Neuronal stem cell (in vitro differentiated cells): Measurements from ENCODE around the gene PSD2.

Experiments
- DNase-seq: peaks from one replicate; pipeline ENCODE4 v3.0.0-alpha.2; 2013; ENCODE audit warnings: low spot score
- H2AFZ ChIP-seq: one replicate; pipeline ENCODE4 v1.6.1; 2013; ENCODE audit warnings: mild to moderate bottlenecking, low read length, inconsistent platforms
- H2AK5ac ChIP-seq: 2 replicates; pipeline ENCODE4 v1.6.1; 2013; ENCODE audit warnings: low read depth, mild to moderate bottlenecking, inconsistent platforms, low read length, moderate library complexity, mixed read lengths
- H2BK120ac ChIP-seq: 2 replicates; pipeline ENCODE4 v1.6.1; 2013; ENCODE audit warnings: low read depth, mild to moderate bottlenecking, inconsistent platforms, low read length, moderate library complexity, mixed read lengths
- H2BK12ac ChIP-seq: one replicate; pipeline ENCODE4 v1.6.1; 2013; ENCODE audit warnings: low read length, inconsistent platforms
- H2BK15ac ChIP-seq: 2 replicates; pipeline ENCODE4 v1.6.1; 2013; ENCODE audit warnings: mild to moderate bottlenecking, low read length, inconsistent platforms, mixed read lengths
- H2BK5ac ChIP-seq: one replicate; pipeline ENCODE4 v1.6.1; 2013; ENCODE audit warnings: inconsistent platforms, mild to moderate bottlenecking, low read length, moderate library complexity
- H3K14ac ChIP-seq: one replicate; pipeline ENCODE4 v1.6.1; 2013; ENCODE audit warnings: low read length, inconsistent platforms
- H3K18ac ChIP-seq: 2 replicates; pipeline ENCODE4 v1.6.1; 2013; ENCODE audit warnings: low read length, inconsistent platforms
- H3K23ac ChIP-seq: 2 replicates; pipeline ENCODE4 v1.6.1; 2013; ENCODE audit warnings: low read depth, mild to moderate bottlenecking, mixed read lengths, low read length, inconsistent platforms; ENCODE audit not compliant: poor library complexity
- H3K27ac ChIP-seq: replicated peaks from 3 replicates; pipeline ENCODE4 v1.5.1; 2013; ENCODE audit warnings: low read length, inconsistent platforms
- H3K27me3 ChIP-seq, 3 experiments: 2 replicates each; pipeline ENCODE4 v1.6.1; 2013; ENCODE audit warnings: low read length in 3 of 3, mild to moderate bottlenecking in 2 of 3, inconsistent platforms in 1 of 3, low read depth in 1 of 3, mixed read lengths in 1 of 3, moderate library complexity in 1 of 3; ENCODE audit not compliant: control insufficient read depth in 3 of 3, insufficient read depth in 3 of 3
- H3K36me3 ChIP-seq, 2 donors: replicated peaks in 1 of 2; 2 replicates each; pipeline ENCODE4 v1.6.1; 2013; ENCODE audit warnings: low read length in 2 of 2; ENCODE audit not compliant: control insufficient read depth in 2 of 2, insufficient read depth in 2 of 2
- H3K4ac ChIP-seq: 2 replicates; pipeline ENCODE4 v1.6.1; 2013; ENCODE audit warnings: inconsistent platforms, mild to moderate bottlenecking, low read length, moderate library complexity
- H3K4me1 ChIP-seq, 2 donors: 1 replicate in 1 of 2; 2 replicates in 1 of 2; pipeline ENCODE4 v1.6.1; 2013; ENCODE audit warnings: low read length in 2 of 2, low read depth in 1 of 2; ENCODE audit not compliant: control insufficient read depth in 2 of 2, insufficient read depth in 1 of 2
- H3K4me2 ChIP-seq: one replicate; pipeline ENCODE4 v1.6.1; 2013; ENCODE audit warnings: mild to moderate bottlenecking, low read length, inconsistent platforms; ENCODE audit not compliant: insufficient read depth, poor library complexity, severe bottlenecking
- H3K4me3 ChIP-seq, 2 donors: 2 replicates each; pipeline ENCODE4 v1.5.1; 2013; ENCODE audit warnings: low read length in 2 of 2, mild to moderate bottlenecking in 2 of 2, inconsistent platforms in 1 of 2, moderate library complexity in 1 of 2
- H3K79me1 ChIP-seq: one replicate; pipeline ENCODE4 v1.6.1; 2013; ENCODE audit warnings: low read depth, mild to moderate bottlenecking, inconsistent platforms, low read length, moderate library complexity
- H3K9ac ChIP-seq: one replicate; pipeline ENCODE4 v1.6.1; 2013; ENCODE audit warnings: mild to moderate bottlenecking, low read depth, low read length, inconsistent platforms; ENCODE audit not compliant: poor library complexity
- H3K9me3 ChIP-seq, 2 donors: replicated peaks in 1 of 2; 2 replicates each; pipeline versions ENCODE3 to v1.6.1; 2013; ENCODE audit warnings: low read length in 2 of 2, mild to moderate bottlenecking in 2 of 2, inconsistent platforms in 1 of 2, low read depth in 1 of 2, mixed read lengths in 1 of 2, moderate library complexity in 1 of 2; ENCODE audit not compliant: control insufficient read depth in 2 of 2, insufficient read depth in 1 of 2
- H4K8ac ChIP-seq: one replicate; pipeline ENCODE4 v1.6.1; 2013; ENCODE audit warnings: low read depth, mild to moderate bottlenecking, inconsistent platforms, low read length, moderate library complexity
- H4K91ac ChIP-seq: one replicate; pipeline ENCODE4 v1.6.1; 2013; ENCODE audit warnings: low read length, low read depth, mild to moderate bottlenecking, inconsistent platforms; ENCODE audit not compliant: poor library complexity
- WGBS, 2 donors: extraction: QIAGEN DNeasy Blood & Tissue Kit; methylation state at CpG; one replicate each; pipeline ENCODE4 v1.1.7; 2013; ENCODE audit warnings: missing lambda C conversion rate in 2 of 2, mixed read lengths in 1 of 2; ENCODE audit not compliant: insufficient read length in 2 of 2, insufficient replicate concordance in 1 of 2; ENCODE audit errors: extremely low coverage in 2 of 2; 5-methylcytosine and 5-hydroxymethylcytosine counted together

The PSD2 gene

DNA sequence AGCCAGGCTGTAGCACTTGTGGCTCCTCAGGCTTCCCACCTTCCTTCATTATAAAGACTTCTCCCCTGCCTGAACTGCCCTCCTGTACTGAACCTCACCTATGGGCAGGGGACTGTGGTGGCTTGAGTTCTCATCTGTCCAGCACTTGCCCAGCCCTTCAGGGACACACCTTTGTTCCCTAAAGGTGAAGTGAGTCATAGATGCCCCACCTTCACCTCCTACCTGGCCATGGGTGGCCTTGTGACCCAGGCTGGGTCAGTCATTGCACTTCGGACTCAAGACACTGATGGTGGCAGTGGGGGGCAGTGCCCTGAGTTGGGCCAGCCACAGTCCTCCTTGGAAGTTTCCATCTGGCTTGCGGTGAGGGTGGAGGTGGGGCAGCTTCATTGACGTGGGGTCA is 26.1 kb upstream of the PSD2 start:
- Histone ChIP-seq H3K4ac (no peak overlapping the region), H3K27me3 (peaks cover 0 to 11% (median 10%) of the 10 kb centered on the region in 3 experiments), H3K4me2 (no peak overlapping the region), H3K79me1 (no peaks in the 10 kb centered on the region), H3K9ac (no peak overlapping the region), H2BK12ac (no peak overlapping the region), H2AK5ac (peak overlapping the region; percentile 81), H3K27ac (no peak overlapping the region), H2BK120ac (no peak overlapping the region), H3K14ac (no peak overlapping the region), H3K23ac (no peak overlapping the region), H4K8ac (no peak overlapping the region), H3K4me1 (peaks cover 9% of the 10 kb centered on the region in 2 donors), H3K36me3 (no peaks in the 10 kb centered on the region), H3K18ac (no peak overlapping the region), H4K91ac (no peak overlapping the region), H2AFZ (no peak overlapping the region), H2BK5ac (peak overlapping the region; percentile 10), H3K4me3 (no peak overlapping the region), H2BK15ac (no peak overlapping the region), H3K9me3 (no peaks in the 10 kb centered on the region)
- WGBS, 2 donors = no CpG with 5 or more reads among the region's 3 CpGs
- DNase-seq = no peak

DNA sequence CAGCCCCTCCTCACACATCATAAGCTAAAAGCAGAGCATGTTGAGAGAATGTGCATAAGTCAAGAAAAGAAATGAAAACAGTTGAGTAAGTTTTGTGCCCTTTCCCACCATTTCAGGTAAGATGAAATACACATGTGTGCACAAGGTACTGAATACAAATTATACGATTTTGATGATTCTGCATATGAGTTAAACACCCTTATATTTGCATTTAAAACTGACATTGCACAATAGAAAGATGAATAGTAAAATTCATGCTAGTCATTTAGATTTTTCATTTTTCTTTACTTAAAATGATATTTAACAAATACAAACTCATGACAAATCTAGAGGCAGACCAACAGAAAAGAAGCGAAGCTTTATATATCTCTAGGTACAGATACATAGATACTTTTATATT is 24.9 kb upstream of the PSD2 start:
- Histone ChIP-seq H3K4me3 (no peak overlapping the region), H2AK5ac (no peak overlapping the region), H2BK120ac (no peak overlapping the region), H2AFZ (no peak overlapping the region), H3K36me3 (no peaks in the 10 kb centered on the region), H3K9me3 (no peaks in the 10 kb centered on the region), H3K9ac (no peak overlapping the region), H3K4ac (no peak overlapping the region), H3K23ac (no peak overlapping the region), H2BK15ac (no peak overlapping the region), H3K4me1 (peaks cover 2 to 5% of the 10 kb centered on the region in 2 donors), H3K27ac (no peak overlapping the region), H2BK5ac (no peak overlapping the region), H3K18ac (no peak overlapping the region), H3K4me2 (no peak overlapping the region), H3K79me1 (peaks cover 2% of the 10 kb centered on the region), H2BK12ac (no peak overlapping the region), H4K8ac (no peak overlapping the region), H3K27me3 (peaks cover 0 to 7% (median 5%) of the 10 kb centered on the region in 3 experiments), H4K91ac (no peak overlapping the region), H3K14ac (no peak overlapping the region)
- WGBS, 2 donors = no CpG with 5 or more reads among the region's 2 CpGs
- DNase-seq = no peak

DNA sequence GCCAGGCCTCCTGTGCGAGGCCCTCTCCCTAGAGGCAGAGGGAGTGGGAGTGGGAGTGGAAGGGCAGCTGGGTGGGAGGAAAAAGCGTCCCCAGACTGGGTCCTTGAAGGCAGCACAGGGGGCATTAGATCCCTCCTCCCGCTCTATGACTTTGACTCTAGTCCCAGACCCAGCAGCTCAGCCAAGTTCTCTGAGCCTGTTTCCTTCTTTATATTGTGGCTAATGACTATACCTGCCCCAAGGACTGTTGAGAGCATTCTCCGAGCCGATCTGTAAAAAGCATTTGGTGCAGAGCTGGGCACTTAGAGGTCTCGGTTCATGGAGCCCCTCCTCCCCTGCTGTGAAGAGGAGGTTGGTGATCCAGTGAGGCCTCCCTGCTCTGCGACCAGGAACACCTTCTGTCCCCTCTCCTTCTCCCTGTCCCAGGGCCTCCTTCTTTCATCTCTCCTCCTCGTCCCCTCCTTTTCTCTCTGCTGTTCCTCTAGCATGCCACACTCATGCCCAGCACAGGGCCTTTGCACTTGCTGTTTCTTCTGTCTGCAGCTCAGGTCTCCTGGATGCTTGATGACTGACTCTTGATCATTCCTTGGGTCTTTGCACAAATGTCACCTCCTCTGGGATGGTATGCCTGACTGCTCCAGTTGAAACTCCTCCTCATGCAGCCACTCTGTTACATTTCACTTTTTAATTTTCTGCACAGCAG is 23.4 kb upstream of the PSD2 start:
- Histone ChIP-seq H2AK5ac (no peak overlapping the region), H4K91ac (no peak overlapping the region), H3K4me3 (no peak overlapping the region), H3K4me2 (no peak overlapping the region), H2BK12ac (no peak overlapping the region), H3K4ac (no peak overlapping the region), H3K9ac (no peak overlapping the region), H3K79me1 (peaks cover 2% of the 10 kb centered on the region), H4K8ac (no peak overlapping the region), H3K27ac (no peak overlapping the region), H2AFZ (no peak overlapping the region), H3K27me3 (peaks cover 0 to 12% (median 0%) of the 10 kb centered on the region in 3 experiments), H3K14ac (no peak overlapping the region), H2BK15ac (no peak overlapping the region), H2BK5ac (no peak overlapping the region), H2BK120ac (no peak overlapping the region), H3K9me3 (no peaks in the 10 kb centered on the region), H3K4me1 (peaks cover 2 to 4% of the 10 kb centered on the region in 2 donors), H3K18ac (no peak overlapping the region), H3K23ac (no peak overlapping the region), H3K36me3 (no peaks in the 10 kb centered on the region)
- DNase-seq = no peak
- no CpG with 5 or more reads among the region's 8 CpGs for WGBS, 2 donors

DNA sequence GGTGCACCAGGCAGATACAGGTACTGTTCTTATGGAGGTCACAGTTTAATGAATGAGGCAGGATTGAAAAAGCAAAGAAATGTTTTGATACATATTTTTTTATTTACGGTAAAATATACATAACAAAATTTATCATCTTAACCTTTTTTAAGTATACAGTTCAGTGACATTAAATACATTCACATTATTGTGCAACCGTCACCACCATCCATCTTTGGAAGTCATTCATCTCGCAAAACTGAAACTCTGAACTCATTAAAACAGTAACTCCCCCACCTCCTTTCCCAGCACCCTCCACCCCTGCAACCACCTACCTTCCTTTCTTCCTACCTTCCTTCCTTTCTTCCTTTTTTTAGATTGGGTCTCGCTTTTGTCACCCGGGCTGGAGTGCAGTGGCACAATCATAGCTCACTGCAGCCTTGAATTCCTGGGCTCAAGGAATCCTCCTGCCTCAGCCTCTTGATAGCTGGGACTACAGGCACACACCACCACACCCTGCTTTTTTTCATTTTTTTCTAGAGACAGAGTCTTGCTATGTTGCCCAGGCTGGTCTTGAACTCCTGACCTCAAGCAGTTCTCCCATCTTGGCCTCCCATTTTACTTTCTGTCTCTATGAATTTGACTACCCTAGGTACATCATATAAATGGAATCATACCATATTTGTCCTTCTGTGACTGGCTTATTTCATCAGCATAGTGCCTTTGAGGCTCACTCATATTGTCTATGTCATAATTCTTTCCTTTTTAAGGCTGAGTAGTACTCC is 22.5 kb upstream of the PSD2 start:
- Histone ChIP-seq H4K91ac (no peak overlapping the region), H2BK120ac (no peak overlapping the region), H3K23ac (no peak overlapping the region), H4K8ac (no peak overlapping the region), H3K9ac (no peak overlapping the region), H3K4me1 (peaks cover 2 to 4% of the 10 kb centered on the region in 2 donors), H3K4me2 (no peak overlapping the region), H3K18ac (no peak overlapping the region), H2BK12ac (no peak overlapping the region), H3K27me3 (peaks cover 0 to 18% (median 0%) of the 10 kb centered on the region in 3 experiments), H3K14ac (no peak overlapping the region), H3K4me3 (no peak overlapping the region), H2BK5ac (no peak overlapping the region), H3K9me3 (no peaks in the 10 kb centered on the region), H2BK15ac (no peak overlapping the region), H3K36me3 (no peaks in the 10 kb centered on the region), H3K27ac (no peak overlapping the region), H2AK5ac (no peak overlapping the region), H3K4ac (no peak overlapping the region), H3K79me1 (peaks cover 2% of the 10 kb centered on the region), H2AFZ (no peak overlapping the region)
- DNase-seq = no peak
- WGBS, 2 donors = no CpG with 5 or more reads among the region's 5 CpGs
